Endodermal cell (in vitro differentiated cells): ENCODE data around the gene RIMBP2. TPM values are rescaled to one million over a fixed set of nuclear protein-coding genes. Genes with fewer than 3 reads are reported as not detected.

Experiments used
- DNase-seq: peaks from one replicate; pipeline ENCODE4 v3.0.0-alpha.2; 2017
- H3K27ac ChIP-seq: 2 replicates; pipeline ENCODE4 v1.5.1; 2013; ENCODE audit warnings: mild to moderate bottlenecking, low read depth, low read length, moderate library complexity
- H3K27me3 ChIP-seq: 2 replicates; pipeline ENCODE4 v1.6.1; 2013; ENCODE audit warnings: mild to moderate bottlenecking, low read length, moderate library complexity; ENCODE audit not compliant: insufficient read depth, control insufficient read depth, poor library complexity, severe bottlenecking
- H3K36me3 ChIP-seq: 2 replicates; pipeline ENCODE4 v1.7.0; 2013; ENCODE audit warnings: mild to moderate bottlenecking, low read length, moderate library complexity; ENCODE audit not compliant: control insufficient read depth, insufficient read depth
- H3K4me1 ChIP-seq: one replicate; pipeline ENCODE4 v1.7.0; 2013; ENCODE audit warnings: low read length; ENCODE audit not compliant: control insufficient read depth, insufficient read depth
- H3K4me3 ChIP-seq: 2 replicates; pipeline ENCODE4 v1.5.1; 2013; ENCODE audit warnings: mild to moderate bottlenecking, low read length, moderate library complexity
- H3K9ac ChIP-seq: 2 replicates; pipeline ENCODE4 v1.6.1; 2013; ENCODE audit warnings: mild to moderate bottlenecking, low read length, moderate library complexity; ENCODE audit not compliant: poor library complexity, severe bottlenecking; ENCODE audit errors: extremely low read depth
- H3K9me3 ChIP-seq: 2 replicates; pipeline ENCODE4 v1.6.1; 2013; ENCODE audit warnings: mild to moderate bottlenecking, low read length, moderate library complexity; ENCODE audit not compliant: control insufficient read depth
- H3K27ac Mint-ChIP-seq: 2 replicates; pipeline ENCODE4 v1.8.0; 2020; ENCODE audit warnings: mixed read lengths
- H3K27me3 Mint-ChIP-seq: 2 replicates; pipeline ENCODE4 v1.8.0; 2021; ENCODE audit warnings: mild to moderate bottlenecking, mixed read lengths; ENCODE audit not compliant: insufficient read depth
- H3K36me3 Mint-ChIP-seq: 2 replicates; pipeline ENCODE4 v1.8.0; 2020; ENCODE audit warnings: low read depth, mixed read lengths
- H3K4me1 Mint-ChIP-seq: 2 replicates; pipeline ENCODE4 v1.8.0; 2020; ENCODE audit warnings: mixed read lengths
- H3K4me3 Mint-ChIP-seq: 2 replicates; pipeline ENCODE4 v1.8.0; 2020; ENCODE audit warnings: mild to moderate bottlenecking, moderate library complexity, mixed read lengths
- H3K9me3 Mint-ChIP-seq: 2 replicates; pipeline ENCODE4 v1.8.0; 2020; ENCODE audit warnings: mild to moderate bottlenecking, mixed read lengths
- CTCF ChIP-seq: fragments of 200-600 bp; sonication (generic); conservative IDR thresholded peaks from 2 replicates; pipeline ENCODE4 v1.5.0; 2021; ENCODE audit warnings: antibody characterized with exemption, mild to moderate bottlenecking
- WGBS, 2 experiments: methylation state at CpG; one replicate each; pipeline versions ENCODE4 v1.1.5 to v1.1.7; 2013; ENCODE audit warnings: missing lambda C conversion rate in 2 of 2, mixed read lengths in 1 of 2; ENCODE audit not compliant: insufficient coverage in 1 of 2, insufficient read length in 1 of 2; 5-methylcytosine and 5-hydroxymethylcytosine counted together
- total RNA-seq, 2 donors: library from RNA; stranded (reverse); fragmentation: NEBNext Ultra II Directional in 1 of 2; extraction: Animal tissue kit (Norgen Biotek cat#: 25700) in 1 of 2; gene quantifications; 2 replicates in 1 of 2; 3 replicates in 1 of 2; pipeline ENCODE4 v1.2.1, GENCODE V29; 2021

The RIMBP2 gene
- total RNA-seq, 2 donors from 2014 or later = 0.13 to 3.4 TPM

DNA sequence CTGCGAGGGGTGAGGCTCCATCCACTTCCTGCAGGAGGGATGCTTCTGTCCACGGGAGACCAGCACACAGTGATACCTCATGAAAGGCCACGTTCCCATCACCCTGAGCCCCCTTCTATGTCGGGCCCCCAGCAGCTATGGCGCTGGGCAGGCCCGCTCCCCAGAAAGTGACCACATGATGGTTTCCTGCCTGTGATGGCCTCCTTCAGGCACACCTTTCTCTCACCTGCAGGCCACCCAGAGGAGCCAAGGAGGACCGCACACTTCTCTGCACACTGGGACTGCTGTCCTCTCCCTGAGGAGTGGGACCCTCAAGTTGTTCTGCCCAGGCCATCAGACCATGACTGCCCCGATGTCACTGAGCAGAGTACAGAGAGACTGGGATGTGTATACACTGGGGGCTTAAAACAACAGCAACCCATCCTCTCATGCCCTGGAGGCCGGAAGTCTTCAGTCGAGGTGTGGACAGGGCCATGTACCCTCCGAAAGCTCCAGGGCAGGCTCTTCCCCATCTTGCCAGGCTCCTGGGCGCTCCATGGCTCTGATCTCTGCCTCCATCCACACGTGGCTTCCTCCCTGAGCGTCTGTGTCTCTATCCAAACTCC is 219.5 kb downstream of the RIMBP2 start:
- no peak for DNase-seq
- Mint-ChIP-seq H3K36me3 (no peaks in the 10 kb centered on the region), H3K27ac (no peak overlapping the region), H3K4me1 (no peaks in the 10 kb centered on the region), H3K4me3 (no peak overlapping the region), H3K27me3 (no peaks in the 10 kb centered on the region), H3K9me3 (no peaks in the 10 kb centered on the region)
- no peak for TF ChIP-seq CTCF
- Histone ChIP-seq H3K9me3 (no peaks in the 10 kb centered on the region), H3K36me3 (no peaks in the 10 kb centered on the region), H3K27ac (no peak overlapping the region), H3K4me1 (no peaks in the 10 kb centered on the region), H3K27me3 (no peaks in the 10 kb centered on the region), H3K9ac (no peak overlapping the region), H3K4me3 (no peak overlapping the region)
- 70 to 86% methylated on average over 6 to 14 of the region's 14 CpGs for WGBS, 2 experiments

DNA sequence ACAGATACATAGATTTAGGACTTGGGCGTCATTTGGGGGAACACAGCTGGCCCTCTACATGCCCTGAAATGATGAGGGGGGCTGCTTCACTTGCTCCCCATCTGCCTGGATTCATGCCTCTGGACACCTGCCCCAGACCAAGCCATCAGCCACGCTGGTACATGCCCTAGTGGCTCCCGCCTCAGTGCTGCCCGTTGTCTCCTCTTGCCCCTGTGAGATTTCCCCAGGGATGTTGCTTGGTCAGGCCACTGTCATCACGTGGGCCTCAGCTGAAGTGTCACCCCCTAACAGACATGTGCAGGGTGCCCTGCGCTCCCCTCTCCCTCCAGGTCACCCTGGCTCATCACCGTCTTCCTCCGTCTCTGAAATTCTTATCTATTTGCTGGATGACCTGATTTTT is 220.9 kb downstream of the RIMBP2 start:
- no peak for DNase-seq
- Histone ChIP-seq H3K9ac (no peak overlapping the region), H3K36me3 (no peaks in the 10 kb centered on the region), H3K4me1 (peaks cover 10% of the 10 kb centered on the region), H3K9me3 (no peaks in the 10 kb centered on the region), H3K27me3 (no peaks in the 10 kb centered on the region), H3K27ac (no peak overlapping the region), H3K4me3 (no peak overlapping the region)
- H3K9me3 Mint-ChIP-seq = no peaks in the 10 kb centered on the region
- H3K27me3 Mint-ChIP-seq = no peaks in the 10 kb centered on the region
- H3K36me3 Mint-ChIP-seq = no peaks in the 10 kb centered on the region
- peaks cover 5% of the 10 kb centered on the region for H3K4me1 Mint-ChIP-seq
- no peak overlapping the region for H3K4me3 Mint-ChIP-seq
- WGBS, 2 experiments = 86 to 92% methylated on average over 5 to 8 of the region's 8 CpGs
- H3K27ac Mint-ChIP-seq = no peak overlapping the region
- TF ChIP-seq CTCF = no peak

GRCh38 chr12:130494736-130495135 is 221.4 kb downstream of the RIMBP2 start:
- Histone ChIP-seq H3K36me3 (no peaks in the 10 kb centered on the region), H3K27me3 (no peaks in the 10 kb centered on the region), H3K4me1 (peaks cover 10% of the 10 kb centered on the region), H3K27ac (no peak overlapping the region), H3K9ac (no peak overlapping the region), H3K4me3 (no peak overlapping the region), H3K9me3 (no peaks in the 10 kb centered on the region)
- no peak overlapping the region for H3K27ac Mint-ChIP-seq
- DNase-seq = no peak
- H3K4me3 Mint-ChIP-seq = no peak overlapping the region
- no peak for TF ChIP-seq CTCF
- no peaks in the 10 kb centered on the region for H3K36me3 Mint-ChIP-seq
- 94 to 95% methylated on average over 6 to 8 of the region's 8 CpGs for WGBS, 2 experiments
- H3K4me1 Mint-ChIP-seq = peaks cover 6% of the 10 kb centered on the region
- peaks cover under 1% of the 10 kb centered on the region for H3K9me3 Mint-ChIP-seq
- H3K27me3 Mint-ChIP-seq = no peaks in the 10 kb centered on the region
